Activated CD4-positive, alpha-beta T cell treated with anti-CD3 and anti-CD28 coated beads, Interleukin-2, amount 10 ng/mL, durations not matched to agents 7 days and 5 days (primary cell): ENCODE measurements around the gene ILK. TPM values are rescaled to one million over a fixed set of nuclear protein-coding genes. Genes with fewer than 3 reads are reported as not detected.

Experiments
- CTCF ChIA-PET: fragments of 350-600 bp; sonication (Branson Sonifier 250); formaldehyde crosslinking; loops from one replicate; lab custom pipeline; 2021; ENCODE audit warnings: antibody characterized with exemption; lab: Charles Lee
- POLR2A ChIA-PET: fragments of 350-600 bp; sonication (Branson Sonifier 250); formaldehyde crosslinking; loops from one replicate; lab custom pipeline; 2021; ENCODE audit warnings: antibody characterized with exemption; lab: Charles Lee
- DNase-seq: peaks from one replicate; pipeline ENCODE4 v3.0.0-alpha.2; 2020
- H3K27ac Mint-ChIP-seq: one replicate; pipeline ENCODE4 v1.8.0; 2021; ENCODE audit warnings: mild to moderate bottlenecking, moderate library complexity, mixed read lengths
- H3K27me3 Mint-ChIP-seq: one replicate; pipeline ENCODE4 v1.8.0; 2021; ENCODE audit warnings: mixed read lengths
- H3K36me3 Mint-ChIP-seq: one replicate; pipeline ENCODE4 v1.8.0; 2021; ENCODE audit warnings: low read depth, mixed read lengths
- H3K4me1 Mint-ChIP-seq: one replicate; pipeline ENCODE4 v1.8.0; 2021; ENCODE audit warnings: mixed read lengths
- H3K4me3 Mint-ChIP-seq: one replicate; pipeline ENCODE4 v1.8.0; 2021; ENCODE audit warnings: mild to moderate bottlenecking, moderate library complexity, mixed read lengths
- H3K9me3 Mint-ChIP-seq: one replicate; pipeline ENCODE4 v1.8.0; 2021; ENCODE audit warnings: mixed read lengths
- total RNA-seq, 2 experiments: library from RNA; stranded (reverse); gene quantifications; one replicate each; pipeline ENCODE4 v1.2.3, GENCODE V29; 2021

The ILK gene
- total RNA-seq, 2 experiments from 2014 or later: 155 to 163 TPM

- Mint-ChIP-seq H3K4me1 (peaks cover 7% of the 10 kb centered on the region), H3K36me3 (peaks cover 16% of the 10 kb centered on the region)
These were observed 15.6 kb downstream of the ILK start, which contains the start of gene TPP1 for GRCh38 chr11:6619004-6619745. TSS of gene TPP1 (minus strand) at chr11:6619422. CDS start at chr11:6619400, 22 bp downstream.

GRCh38 chr11:6620636-6621035 is 17.1 kb downstream of the ILK start:
- no peak overlapping the region for H3K4me3 Mint-ChIP-seq
- CTCF ChIA-PET: interaction anchor here (1.1 to 3.3 kb wide), 6 partner anchors 8 to 134 kb away, joined by 3 to 11 read pairs (median 5); partner anchors contain the start of gene TAF10

More at GRCh38 chr11:6619004-6619745, 15.6 kb downstream of the ILK start, which contains the start of gene TPP1:
- DNase-seq: peak; percentile 94
- Mint-ChIP-seq H3K27ac (no peak within 1 kb of the TSS), H3K9me3 (no peaks in the 10 kb centered on the region), H3K27me3 (no peaks in the 10 kb centered on the region), H3K4me3 (no peak within 1 kb of the TSS)
- ChIA-PET POLR2A (interaction anchor here (0.6 to 0.9 kb wide), 2 partner anchors 138 to 144 kb away, joined by 3 read pairs; partner anchors contain the start of genes ARFIP2 and TIMM10B), CTCF (interaction anchor here (0.8 to 2.4 kb wide), 15 partner anchors 11 to 91 kb away, joined by 3 to 12 read pairs (median 4); partner anchors contain the start of gene MRPL17)

DNA sequence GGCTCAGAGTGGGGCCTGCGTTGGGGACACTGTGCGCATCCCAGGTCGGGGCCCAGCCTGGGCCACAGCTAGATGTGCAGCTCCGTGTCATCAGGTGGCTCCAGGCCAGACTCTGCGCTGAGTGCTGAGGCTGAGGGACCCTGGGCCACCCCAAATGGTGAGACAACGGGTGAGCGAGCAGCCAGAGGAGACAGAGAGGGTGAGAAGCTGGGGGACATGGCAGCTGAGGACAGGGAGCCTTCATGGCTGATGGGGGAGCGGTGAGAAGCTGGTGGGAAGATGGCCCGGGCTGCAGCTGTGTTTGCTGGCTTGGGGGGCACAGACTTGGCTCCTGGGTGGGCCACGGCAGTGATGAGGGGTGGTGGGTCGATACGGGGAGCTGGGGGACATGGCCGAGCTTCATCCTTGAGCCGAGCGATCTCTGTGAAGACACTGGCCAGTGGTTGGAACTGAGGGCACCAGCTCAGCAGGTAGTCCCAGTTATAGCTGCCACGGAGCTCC is 18.2 kb downstream of the ILK start:
- peaks cover 7% of the 10 kb centered on the region for H3K4me1 Mint-ChIP-seq
- no peaks in the 10 kb centered on the region for H3K36me3 Mint-ChIP-seq
- H3K27ac Mint-ChIP-seq: no peak overlapping the region
- H3K9me3 Mint-ChIP-seq: no peaks in the 10 kb centered on the region
- no peaks in the 10 kb centered on the region for H3K27me3 Mint-ChIP-seq
- no peak for DNase-seq
- no peak overlapping the region for H3K4me3 Mint-ChIP-seq
- CTCF ChIA-PET: interaction anchor here (0.8 to 3.3 kb wide), 7 partner anchors 9 to 124 kb away, joined by 3 to 11 read pairs (median 4); partner anchors contain the start of gene TAF10
- POLR2A ChIA-PET: no interaction called here

More at GRCh38 chr11:6620636-6621035, 17.1 kb downstream of the ILK start:
- POLR2A ChIA-PET: no interaction called here
- H3K4me1 Mint-ChIP-seq: peaks cover 6% of the 10 kb centered on the region
- H3K36me3 Mint-ChIP-seq: peaks cover 7% of the 10 kb centered on the region
- no peak for DNase-seq
- H3K27me3 Mint-ChIP-seq: no peaks in the 10 kb centered on the region
- no peak overlapping the region for H3K27ac Mint-ChIP-seq
- H3K9me3 Mint-ChIP-seq: no peaks in the 10 kb centered on the region

DNA sequence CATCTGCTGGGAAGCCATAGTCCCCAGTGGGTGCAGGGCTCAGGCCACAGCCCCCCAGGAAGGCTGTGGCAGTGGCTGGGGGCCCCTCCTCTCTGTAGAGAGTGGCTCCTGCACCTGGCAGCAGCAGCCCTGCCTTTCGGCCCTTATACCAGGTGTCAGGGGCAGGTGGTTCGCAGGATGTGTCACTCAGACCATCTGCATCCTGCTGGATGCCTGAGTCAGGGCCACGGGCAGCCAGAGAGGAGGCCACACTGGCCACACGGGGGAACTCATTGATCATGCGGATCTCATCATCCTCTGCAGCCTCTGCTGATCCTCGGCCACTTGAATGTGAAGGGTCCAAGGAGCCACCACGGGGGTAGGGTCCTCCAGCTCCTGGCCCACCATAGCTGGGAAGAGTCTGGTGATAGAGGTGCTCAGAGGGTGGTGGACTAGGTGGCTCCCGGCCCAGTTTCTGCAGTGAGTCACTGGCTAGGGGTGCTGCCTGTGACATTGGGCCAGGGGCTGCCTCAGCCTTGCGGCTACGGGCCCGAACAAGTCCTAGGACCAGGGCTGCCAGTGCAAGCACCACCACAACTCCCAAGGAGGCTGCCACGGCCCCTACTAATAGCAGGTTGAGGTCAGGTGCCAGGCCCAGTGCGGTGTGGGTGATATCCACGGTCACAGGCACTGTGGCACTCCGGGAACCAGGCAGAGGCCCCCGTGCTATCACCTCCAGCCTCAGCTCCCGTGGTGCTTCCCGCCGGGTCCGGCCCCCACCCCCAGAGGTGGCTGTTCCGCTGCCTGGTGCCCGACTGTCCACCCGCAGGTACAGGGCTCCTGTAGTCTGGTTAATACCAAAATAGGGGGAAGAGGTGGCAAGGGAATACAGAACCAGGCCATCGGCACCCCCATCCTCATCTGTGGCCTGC is 18.9 kb downstream of the ILK start:
- peaks cover 12% of the 10 kb centered on the region for H3K4me1 Mint-ChIP-seq
- ChIA-PET CTCF (interaction anchor here (0.8 to 3.3 kb wide), 5 partner anchors 9 to 73 kb away, joined by 3 to 11 read pairs (median 5); partner anchors contain the start of gene TAF10), POLR2A (no interaction called here)
- H3K9me3 Mint-ChIP-seq: no peaks in the 10 kb centered on the region
- H3K36me3 Mint-ChIP-seq: no peaks in the 10 kb centered on the region
- no peaks in the 10 kb centered on the region for H3K27me3 Mint-ChIP-seq
- H3K27ac Mint-ChIP-seq: no peak overlapping the region
- DNase-seq: no peak
- H3K4me3 Mint-ChIP-seq: no peak overlapping the region

- CTCF ChIA-PET: interaction anchor here (1.0 to 3.3 kb wide), 3 partner anchors 7 to 20 kb away, joined by 3 to 11 read pairs (median 6); partner anchors contain the start of gene TAF10
- Mint-ChIP-seq H3K4me1 (peaks cover 22% of the 10 kb centered on the region), H3K4me3 (no peak overlapping the region), H3K27ac (no peak overlapping the region), H3K9me3 (no peaks in the 10 kb centered on the region), H3K27me3 (no peaks in the 10 kb centered on the region), H3K36me3 (no peaks in the 10 kb centered on the region)
- POLR2A ChIA-PET: no interaction called here
- no peak for DNase-seq
These were observed 20.1 kb downstream of the ILK start for GRCh38 chr11:6623391-6624363.

- DNase-seq: no peak
- CTCF ChIA-PET: interaction anchor here (0.9 to 1.0 kb wide), 3 partner anchors 12 to 58 kb away, joined by 3 to 4 read pairs (median 3); partner anchors contain the start of gene MRPL17
These were observed 21.7 kb downstream of the ILK start for GRCh38 chr11:6625156-6625831.

DNA sequence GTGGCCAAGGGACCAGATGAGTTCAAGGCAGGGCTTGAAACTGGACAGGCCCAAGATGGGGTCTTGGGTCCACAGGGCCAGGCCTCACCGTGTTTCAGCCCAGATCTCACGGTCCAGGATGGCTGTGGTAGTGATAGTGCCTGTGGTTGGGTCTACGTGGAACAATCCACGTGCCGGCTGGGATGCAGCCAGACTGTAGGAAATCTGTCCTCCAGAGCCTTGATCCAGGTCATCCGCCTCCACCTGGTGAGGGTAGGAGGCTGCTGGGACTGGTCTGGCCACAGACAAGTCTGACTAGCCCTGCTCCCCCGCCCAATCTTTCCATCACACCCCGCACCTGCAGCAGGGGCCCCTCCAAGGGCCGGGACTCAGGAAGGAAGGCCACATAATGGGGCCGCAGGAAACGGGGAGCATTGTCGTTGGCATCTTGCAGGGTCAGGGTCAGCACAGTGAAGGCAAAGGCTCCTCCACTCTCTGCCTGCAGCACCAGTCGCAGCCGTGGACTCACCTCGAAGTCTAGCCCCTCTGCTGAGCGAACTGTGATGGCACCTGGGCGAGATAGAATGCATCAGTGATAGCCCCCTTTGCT is 22.4 kb downstream of the ILK start:
- Mint-ChIP-seq H3K9me3 (no peaks in the 10 kb centered on the region), H3K4me1 (peaks cover 22% of the 10 kb centered on the region), H3K36me3 (no peaks in the 10 kb centered on the region), H3K4me3 (no peak overlapping the region), H3K27ac (no peak overlapping the region), H3K27me3 (no peaks in the 10 kb centered on the region)
- ChIA-PET CTCF (interaction anchor here (1.0 to 1.9 kb wide), 2 partner anchors 8 to 11 kb away, joined by 3 to 8 read pairs; no protein-coding TSS in a partner anchor), POLR2A (no interaction called here)
- no peak for DNase-seq

More at GRCh38 chr11:6625156-6625831, 21.7 kb downstream of the ILK start:
- H3K27ac Mint-ChIP-seq: no peak overlapping the region
- peaks cover 22% of the 10 kb centered on the region for H3K4me1 Mint-ChIP-seq
- POLR2A ChIA-PET: no interaction called here
- no peaks in the 10 kb centered on the region for H3K27me3 Mint-ChIP-seq
- H3K9me3 Mint-ChIP-seq: no peaks in the 10 kb centered on the region
- no peaks in the 10 kb centered on the region for H3K36me3 Mint-ChIP-seq
- no peak overlapping the region for H3K4me3 Mint-ChIP-seq

DNA sequence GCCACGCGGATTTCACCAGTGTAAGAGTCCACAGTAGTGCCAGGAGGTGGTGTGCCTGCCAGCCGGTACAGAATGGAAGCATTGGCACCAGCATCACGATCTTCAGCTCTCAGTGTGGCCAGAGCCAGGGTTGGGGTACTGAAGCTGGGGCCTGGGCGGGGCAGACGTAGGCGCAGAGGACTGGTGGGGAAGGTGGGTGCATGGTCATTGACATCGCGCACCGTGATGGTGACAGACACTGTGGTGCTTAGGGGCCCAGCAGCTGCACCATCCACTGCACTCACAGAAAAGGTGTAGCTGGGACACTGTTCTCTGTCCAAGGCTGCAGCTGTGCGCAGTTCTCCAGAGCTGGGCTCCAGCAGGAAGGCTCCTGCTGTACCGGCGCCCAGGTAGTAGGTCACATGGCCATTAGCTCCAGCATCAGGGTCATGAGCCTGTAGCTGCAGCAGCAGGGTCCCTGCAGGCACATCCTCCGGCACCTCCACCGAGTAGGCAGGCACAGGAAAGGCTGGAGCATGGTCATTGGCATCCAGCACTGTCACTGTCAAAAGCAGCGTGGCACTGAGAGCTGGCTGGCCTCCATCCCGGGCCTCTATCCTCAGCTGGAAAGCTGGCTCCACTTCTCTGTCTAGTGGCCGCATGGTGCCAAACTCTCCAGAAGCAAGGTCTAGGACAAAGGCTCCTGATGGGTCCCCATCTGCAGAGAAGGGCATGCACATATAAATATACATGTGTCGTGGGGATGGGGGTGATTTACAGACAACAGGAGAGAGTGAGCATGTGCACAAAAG is 23.6 kb downstream of the ILK start:
- no peak for DNase-seq
- H3K9me3 Mint-ChIP-seq: no peaks in the 10 kb centered on the region
- peak overlapping the region; percentile 12 for H3K4me3 Mint-ChIP-seq
- POLR2A ChIA-PET: interaction anchor here (1.0 to 1.1 kb wide), 2 partner anchors 9 to 11 kb away, joined by 3 read pairs; no protein-coding TSS in a partner anchor
- H3K36me3 Mint-ChIP-seq: no peaks in the 10 kb centered on the region
- no peaks in the 10 kb centered on the region for H3K27me3 Mint-ChIP-seq
- H3K27ac Mint-ChIP-seq: peak overlapping the region; percentile 79
- H3K4me1 Mint-ChIP-seq: peaks cover 27% of the 10 kb centered on the region
- CTCF ChIA-PET: interaction anchor here (1.0 to 1.9 kb wide), 5 partner anchors 10 to 56 kb away, joined by 4 to 8 read pairs (median 4); partner anchors contain the start of gene MRPL17

- CTCF ChIA-PET: interaction anchor here (1.0 to 1.9 kb wide), 5 partner anchors 10 to 55 kb away, joined by 3 to 8 read pairs (median 4); partner anchors contain the start of gene MRPL17
- Mint-ChIP-seq H3K27ac (peak overlapping the region; percentile 79), H3K27me3 (no peaks in the 10 kb centered on the region), H3K36me3 (no peaks in the 10 kb centered on the region), H3K4me1 (peaks cover 27% of the 10 kb centered on the region), H3K4me3 (peak overlapping the region; percentile 12), H3K9me3 (no peaks in the 10 kb centered on the region)
- POLR2A ChIA-PET: interaction anchor here (1.0 to 1.1 kb wide), 2 partner anchors 10 to 12 kb away, joined by 3 read pairs; no protein-coding TSS in a partner anchor
- DNase-seq: peak; percentile 45
These were observed 24.2 kb downstream of the ILK start for GRCh38 chr11:6627762-6628241.

DNA sequence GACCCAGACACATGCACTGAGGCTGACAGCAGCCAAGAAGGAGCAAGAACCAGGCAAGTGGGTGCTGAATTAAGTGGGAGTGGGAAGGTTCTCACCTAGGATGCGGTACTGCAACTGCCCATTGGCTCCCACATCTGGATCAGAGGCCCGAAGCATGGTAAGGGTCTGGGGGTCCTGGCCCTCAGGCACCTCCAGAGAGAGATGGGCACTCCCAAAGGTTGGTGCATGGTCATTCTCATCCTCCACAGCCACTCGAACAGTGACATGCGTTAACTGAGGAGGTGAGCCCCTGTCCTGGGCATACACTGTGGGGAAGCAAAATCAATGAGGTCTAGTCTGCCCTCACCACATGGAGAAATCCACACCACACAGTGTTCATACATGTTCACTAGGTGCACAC is 25.0 kb downstream of the ILK start:
- Mint-ChIP-seq H3K4me1 (peaks cover 27% of the 10 kb centered on the region), H3K36me3 (no peaks in the 10 kb centered on the region), H3K27ac (no peak overlapping the region), H3K27me3 (no peaks in the 10 kb centered on the region), H3K4me3 (no peak overlapping the region), H3K9me3 (no peaks in the 10 kb centered on the region)
- ChIA-PET POLR2A (no interaction called here), CTCF (interaction anchor here (1.0 to 1.2 kb wide), 2 partner anchors 10 to 18 kb away, joined by 3 read pairs; no protein-coding TSS in a partner anchor)
- DNase-seq: no peak
